ENCODE data around the gene GNB1L.

Gene GNB1L

GRCh38 chr22:19744350-19745006, 110.2 kb downstream of the GNB1L start:
- DNase-seq: no peak

GRCh38 chr22:19743651-19744050, 111.0 kb downstream of the GNB1L start:
- DNase-seq: no peak

GRCh38 chr22:19743081-19743480, 111.6 kb downstream of the GNB1L start:
- DNase-seq: no peak

- DNase-seq: no peak
Observed at GRCh38 chr22:19742160-19743066, 112.3 kb downstream of the GNB1L start.

GRCh38 chr22:19741053-19741452, 113.6 kb downstream of the GNB1L start:
- no peak for DNase-seq

GRCh38 chr22:19740586-19740985, 114.1 kb downstream of the GNB1L start:
- no peak for DNase-seq

GRCh38 chr22:19739911-19740449, 114.7 kb downstream of the GNB1L start:
- DNase-seq: no peak

- no peak for DNase-seq
Observed at GRCh38 chr22:19739448-19739895, 115.2 kb downstream of the GNB1L start.

- DNase-seq: no peak
Observed at GRCh38 chr22:19738664-19739447, 115.8 kb downstream of the GNB1L start.

GRCh38 chr22:19737846-19738663, 116.6 kb downstream of the GNB1L start:
- no peak for DNase-seq

GRCh38 chr22:19735665-19736510, 118.8 kb downstream of the GNB1L start:
- DNase-seq: no peak

- DNase-seq: no peak
Observed at GRCh38 chr22:19734837-19735382, 119.8 kb downstream of the GNB1L start.

GRCh38 chr22:19734163-19734562, 120.5 kb downstream of the GNB1L start:
- DNase-seq: no peak

- DNase-seq: no peak
Observed at GRCh38 chr22:19733755-19734154, 120.9 kb downstream of the GNB1L start.

Data from hematopoietic multipotent progenitor cell treated with erythropoietin and hydrocortisone succinate and interleukin-3 and kit ligand, for 6 days (in vitro differentiated cells).